GM21381 (cell line): ENCODE results near the gene LARGE1.

Experiments
- ATAC-seq: cut with Tn5 transposase; IDR thresholded peaks from one replicate; pipeline ENCODE4 v1.9.1; 2021; ENCODE audit warnings: mild to moderate bottlenecking, moderate library complexity; ENCODE audit not compliant: unreplicated experiment

Gene LARGE1

GRCh38 chr22:33274214-33275072, 645.8 kb downstream of the LARGE1 start:
- no peak for ATAC-seq

GRCh38 chr22:33272871-33273270, 647.4 kb downstream of the LARGE1 start:
- ATAC-seq = no peak

GRCh38 chr22:33272180-33272579, 648.1 kb downstream of the LARGE1 start:
- peak; percentile 42 for ATAC-seq

- ATAC-seq = peak; percentile 59
These were observed 648.7 kb downstream of the LARGE1 start for GRCh38 chr22:33271390-33272161.

- ATAC-seq = no peak
These were observed 649.7 kb downstream of the LARGE1 start for GRCh38 chr22:33270596-33270995.

GRCh38 chr22:33261699-33262098, 658.6 kb downstream of the LARGE1 start:
- no peak for ATAC-seq

GRCh38 chr22:33260498-33260897, 659.8 kb downstream of the LARGE1 start:
- ATAC-seq = no peak

- ATAC-seq = no peak
These were observed 664.5 kb downstream of the LARGE1 start for GRCh38 chr22:33255791-33256190.

- no peak for ATAC-seq
These were observed 671.3 kb downstream of the LARGE1 start for GRCh38 chr22:33248948-33249347.

GRCh38 chr22:33247758-33248157, 672.5 kb downstream of the LARGE1 start:
- ATAC-seq = peak; percentile 64

- no peak for ATAC-seq
These were observed 678.2 kb downstream of the LARGE1 start for GRCh38 chr22:33242078-33242477.

GRCh38 chr22:33240888-33241475, 679.3 kb downstream of the LARGE1 start:
- ATAC-seq = no peak

- ATAC-seq = no peak
These were observed 688.2 kb downstream of the LARGE1 start for GRCh38 chr22:33232071-33232470.

GRCh38 chr22:33227791-33228190, 692.5 kb downstream of the LARGE1 start:
- no peak for ATAC-seq

- no peak for ATAC-seq
These were observed 695.4 kb downstream of the LARGE1 start for GRCh38 chr22:33224841-33225240.
